Endothelial cell of umbilical vein (primary cell): ENCODE measurements around the gene KDM3A. TPM values are rescaled to one million over a fixed set of nuclear protein-coding genes. Genes with fewer than 3 reads are reported as not detected.

ENCODE experiments used
- BruUV-seq: library from RNA; stranded (reverse); fragments of 400-500 nt; replicated peaks from 2 replicates; lab custom pipeline; 2021; lab: Mats Ljungman, UMichigan
- CTCF ChIA-PET: fragments of 300-600, 350-600 bp; sonication (Branson Sonifier 250); formaldehyde crosslinking; loops from one replicate; lab custom pipeline; 2021; ENCODE audit warnings: antibody characterized with exemption, inconsistent platforms; lab: Charles Lee
- POLR2A ChIA-PET: fragments of 300-600, 350-600 bp; sonication (Branson Sonifier 250); formaldehyde crosslinking; loops from one replicate; lab custom pipeline; 2021; ENCODE audit warnings: antibody characterized with exemption, inconsistent platforms; lab: Charles Lee
- DNase-seq: peaks from one replicate; pipeline ENCODE4 v3.0.0-alpha.2; 2011; ENCODE audit warnings: low read depth, low spot score
- FAIRE-seq: peaks from 2 replicates; lab custom pipeline; 2011; peaks lifted over from hg19 to GRCh38; lab: Jason Lieb, UNC
- H2AFZ ChIP-seq: 2 replicates; pipeline ENCODE4 v1.6.0; 2012; ENCODE audit warnings: low read depth, low read length, control low read depth, inconsistent platforms
- H3K27ac ChIP-seq: 2 replicates; pipeline ENCODE4 v1.5.1; 2011; ENCODE audit warnings: low read depth, mild to moderate bottlenecking, control low read depth, low read length, moderate library complexity; ENCODE audit not compliant: insufficient read depth
- H3K27me3 ChIP-seq, 2 experiments: 2 replicates each; pipeline versions ENCODE4 v1.6.0 to v1.6.1; 2011; ENCODE audit warnings: low read length in 2 of 2, mixed read lengths in 1 of 2; ENCODE audit not compliant: control insufficient read depth in 2 of 2, insufficient read depth in 2 of 2
- H3K36me3 ChIP-seq, 2 experiments: 2 replicates in 1 of 2; 3 replicates in 1 of 2; pipeline ENCODE4 v1.5.1; 2011; ENCODE audit warnings: low read length in 2 of 2, mild to moderate bottlenecking in 1 of 2, moderate library complexity in 1 of 2; ENCODE audit not compliant: control insufficient read depth in 2 of 2, insufficient read depth in 2 of 2; ENCODE audit errors: extremely low read depth in 1 of 2
- H3K4me1 ChIP-seq: 3 replicates; pipeline ENCODE4 v1.5.1; 2011; ENCODE audit warnings: mild to moderate bottlenecking, low read length; ENCODE audit not compliant: control insufficient read depth, insufficient read depth; ENCODE audit errors: extremely low read depth
- H3K4me2 ChIP-seq: 2 replicates; pipeline ENCODE4 v1.6.1; 2011; ENCODE audit warnings: low read length, control low read depth, mixed read lengths; ENCODE audit not compliant: insufficient read depth
- H3K4me3 ChIP-seq, 3 experiments: fragments of 200-600 bp in 1 of 3; sonication (generic), shearing (Covaris generic) in 1 of 3; replicated peaks in 1 of 3; 2 replicates each; pipeline ENCODE4 v1.5.1; 2011 to 2016; ENCODE audit warnings: control low read depth in 3 of 3, low read length in 3 of 3, mild to moderate bottlenecking in 2 of 3, inconsistent platforms in 1 of 3, low read depth in 1 of 3, moderate library complexity in 1 of 3; ENCODE audit not compliant: insufficient read depth in 1 of 3
- H3K79me2 ChIP-seq: 2 replicates; pipeline ENCODE4 v1.6.0; 2012; ENCODE audit warnings: low read length, inconsistent platforms; ENCODE audit not compliant: control insufficient read depth, insufficient read depth
- H3K9ac ChIP-seq: replicated peaks from 2 replicates; pipeline ENCODE3; 2011; ENCODE audit warnings: low read length, control low read depth; ENCODE audit not compliant: insufficient read depth; ENCODE audit errors: extremely low read depth
- H3K9me1 ChIP-seq: replicated peaks from 3 replicates; pipeline ENCODE4 v1.6.0; 2011; ENCODE audit warnings: mild to moderate bottlenecking, low read length; ENCODE audit not compliant: control insufficient read depth, insufficient read depth; ENCODE audit errors: extremely low read depth
- H3K9me3 ChIP-seq: replicated peaks from 2 replicates; pipeline ENCODE4 v1.5.1; 2012; ENCODE audit warnings: low read length, inconsistent platforms; ENCODE audit not compliant: control insufficient read depth, insufficient read depth
- H4K20me1 ChIP-seq: replicated peaks from 2 replicates; pipeline ENCODE3; 2011; ENCODE audit warnings: mild to moderate bottlenecking, low read length; ENCODE audit not compliant: control insufficient read depth, insufficient read depth; ENCODE audit errors: extremely low read depth
- EZH2 ChIP-seq: IDR thresholded peaks from 2 replicates; pipeline ENCODE4 v1.6.1; 2012; ENCODE audit warnings: borderline replicate concordance, low read depth, mild to moderate bottlenecking, moderate library complexity, low read length, inconsistent platforms; ENCODE audit not compliant: severe bottlenecking
- FOS ChIP-seq: IDR thresholded peaks from 2 replicates; pipeline ENCODE4 v1.6.1; 2011; ENCODE audit warnings: mild to moderate bottlenecking, low read length, moderate library complexity, borderline replicate concordance; ENCODE audit not compliant: insufficient read depth
- GATA2 ChIP-seq: IDR thresholded peaks from 2 replicates; pipeline ENCODE4 v1.7.0; 2011; ENCODE audit warnings: low read depth, mild to moderate bottlenecking, moderate library complexity, mixed read lengths, low read length; ENCODE audit not compliant: insufficient read length, insufficient read depth
- JUN ChIP-seq: IDR thresholded peaks from 2 replicates; pipeline ENCODE4 v1.6.1; 2011; ENCODE audit warnings: borderline replicate concordance, low read depth; ENCODE audit not compliant: insufficient read length, insufficient read depth
- MYC ChIP-seq: IDR thresholded peaks from one replicate; pipeline ENCODE4 v1.6.1; 2011; ENCODE audit warnings: mild to moderate bottlenecking, low read depth, low read length
- POLR2A ChIP-seq: IDR thresholded peaks from 2 replicates; pipeline ENCODE4 v1.6.1; 2012; ENCODE audit warnings: low read depth, mild to moderate bottlenecking, control low read depth, low read length
- POLR2AphosphoS5 ChIP-seq: IDR thresholded peaks from 2 replicates; pipeline ENCODE4 v1.6.1; 2012; ENCODE audit warnings: low read depth, mild to moderate bottlenecking, control low read depth, low read length, moderate library complexity; ENCODE audit not compliant: insufficient read depth
- dilution Hi-C: fragments of 300-500 bp; cut with MboI; formaldehyde crosslinking; loops from one replicate; pipeline ENCODE4 v1.15.0; 2019; ENCODE audit warnings: low sequenced_read_pairs; ENCODE audit not compliant: extremely low pct_ligation_motif_present
- intact Hi-C: fragments of 100-400 bp; cut with micrococcal nuclease; formaldehyde crosslinking; loops from one replicate; pipeline ENCODE4 v1.10.0; 2022
- polyA plus RNA-seq, 4 experiments: library from polyadenylated mRNA; depleted of rRNA in 3 of 4; stranded (reverse) in 3 of 4; unstranded in 1 of 4; fragments of >200 nt; gene quantifications; 2 replicates each; pipeline versions ENCODE4 v1.2.1 to v1.2.3, GENCODE V29; 2011 to 2012; ENCODE audit warnings: missing spikeins in 1 of 4
- total RNA-seq: library from RNA; stranded (reverse); gene quantifications from 2 replicates; pipeline ENCODE4 v1.2.3, GENCODE V29; 2021
- TF ChIP-seq, protein P1 (sequence below): IDR thresholded peaks from 2 replicates; pipeline ENCODE4 v1.6.1; 2011; ENCODE audit not compliant: insufficient read depth, insufficient read length
- TF ChIP-seq, protein P2 (sequence below), 2 donors: IDR thresholded peaks; 1 replicate in 1 of 2; 2 replicates in 1 of 2; pipeline ENCODE4 v1.5.1; 2011; ENCODE audit warnings: low read length in 2 of 2, mild to moderate bottlenecking in 2 of 2, moderate library complexity in 2 of 2, control low read depth in 1 of 2, inconsistent platforms in 1 of 2, low read depth in 1 of 2; ENCODE audit not compliant: insufficient read depth in 1 of 2; ENCODE audit errors: extremely low read depth in 1 of 2

KDM3A gene
- total and polyA plus RNA-seq, 2 donors (not counting 3 experiments of a cell fraction or from before 2014, with no cell fraction given): 13.5 to 29.5 TPM

- no peak for DNase-seq
- no peaks in the 10 kb centered on the region for H3K27me3 ChIP-seq
- ChIA-PET POLR2A (no interaction called here), CTCF (no interaction called here)
- H3K4me2 ChIP-seq: no peak overlapping the region
- no peaks in the 10 kb centered on the region for H3K4me1 ChIP-seq
- no peak overlapping the region for H2AFZ ChIP-seq
- H3K27ac ChIP-seq: no peak overlapping the region
- H3K9me3 ChIP-seq: no peaks in the 10 kb centered on the region
- peaks cover 17 to 20% of the 10 kb centered on the region in 2 experiments for H3K36me3 ChIP-seq
- H3K9ac ChIP-seq: no peak overlapping the region
- H4K20me1 ChIP-seq: no peaks in the 10 kb centered on the region
- BruUV-seq: no TSS peak
- no peaks in the 10 kb centered on the region for H3K79me2 ChIP-seq
- TF ChIP-seq POLR2AphosphoS5 (no peak), GATA2 (no peak), JUN (no peak), POLR2A (no peak), FOS (no peak), EZH2 (no peak), MYC (no peak)
- TF ChIP-seq, protein P1, sequence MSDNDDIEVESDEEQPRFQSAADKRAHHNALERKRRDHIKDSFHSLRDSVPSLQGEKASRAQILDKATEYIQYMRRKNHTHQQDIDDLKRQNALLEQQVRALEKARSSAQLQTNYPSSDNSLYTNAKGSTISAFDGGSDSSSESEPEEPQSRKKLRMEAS: no peak
- TF ChIP-seq, protein P2, sequence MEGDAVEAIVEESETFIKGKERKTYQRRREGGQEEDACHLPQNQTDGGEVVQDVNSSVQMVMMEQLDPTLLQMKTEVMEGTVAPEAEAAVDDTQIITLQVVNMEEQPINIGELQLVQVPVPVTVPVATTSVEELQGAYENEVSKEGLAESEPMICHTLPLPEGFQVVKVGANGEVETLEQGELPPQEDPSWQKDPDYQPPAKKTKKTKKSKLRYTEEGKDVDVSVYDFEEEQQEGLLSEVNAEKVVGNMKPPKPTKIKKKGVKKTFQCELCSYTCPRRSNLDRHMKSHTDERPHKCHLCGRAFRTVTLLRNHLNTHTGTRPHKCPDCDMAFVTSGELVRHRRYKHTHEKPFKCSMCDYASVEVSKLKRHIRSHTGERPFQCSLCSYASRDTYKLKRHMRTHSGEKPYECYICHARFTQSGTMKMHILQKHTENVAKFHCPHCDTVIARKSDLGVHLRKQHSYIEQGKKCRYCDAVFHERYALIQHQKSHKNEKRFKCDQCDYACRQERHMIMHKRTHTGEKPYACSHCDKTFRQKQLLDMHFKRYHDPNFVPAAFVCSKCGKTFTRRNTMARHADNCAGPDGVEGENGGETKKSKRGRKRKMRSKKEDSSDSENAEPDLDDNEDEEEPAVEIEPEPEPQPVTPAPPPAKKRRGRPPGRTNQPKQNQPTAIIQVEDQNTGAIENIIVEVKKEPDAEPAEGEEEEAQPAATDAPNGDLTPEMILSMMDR (IDR thresholded peaks at IDR 0.05; ENCODE audit: extremely low read depth in 1 of 2, insufficient read depth in 1 of 2, low read depth in 1 of 2, low read length in 2 of 2): no peak
- no peaks in the 10 kb centered on the region for H3K9me1 ChIP-seq
- no peak overlapping the region for H3K4me3 ChIP-seq
- no peak for FAIRE-seq
- dilution Hi-C loops: no loop called here
- intact Hi-C loops: no loop called here
These were observed 29.7 kb downstream of the KDM3A start for GRCh38 chr2:86470890-86471289.
